ENCODE measurements around the gene TRAIP. TPM values are rescaled to one million over a fixed set of nuclear protein-coding genes. Genes with fewer than 3 reads are reported as not detected.

The TRAIP gene
- polyA plus RNA-seq, 1 donor from 2014 or later: 7.6 TPM

GRCh38 chr3:49805367-49805782, 51.0 kb downstream of the TRAIP start:
- no peak overlapping the region for H2AFZ ChIP-seq (ENCODE audit: low read depth, low read length)
- no peak for TF ChIP-seq CTCF (IDR thresholded peaks at IDR 0.05; ENCODE audit: poor library complexity, severe bottlenecking)
- no peak for TF ChIP-seq EZH2 (IDR thresholded peaks at IDR 0.05; ENCODE audit: borderline replicate concordance, insufficient read depth, low read length, poor library complexity, severe bottlenecking)
- TF ChIP-seq TAF1 (IDR thresholded peaks at IDR 0.05; ENCODE audit: low read depth): no peak
- TF ChIP-seq EP300 (conservative IDR thresholded peaks at IDR 0.05; ENCODE audit: poor library complexity, severe bottlenecking): no peak
- no peak for TF ChIP-seq REST (IDR thresholded peaks at IDR 0.05; ENCODE audit: borderline replicate concordance)
- no peak for TF ChIP-seq MXI1 (conservative IDR thresholded peaks at IDR 0.05; ENCODE audit: poor library complexity, severe bottlenecking)
- TF ChIP-seq POLR2AphosphoS5 (IDR thresholded peaks at IDR 0.05): no peak
- TF ChIP-seq RAD21 (conservative IDR thresholded peaks at IDR 0.05): no peak
- no peak for TF ChIP-seq SMC3 (conservative IDR thresholded peaks at IDR 0.05; ENCODE audit: poor library complexity)
- H3K4me3 ChIP-seq (ENCODE audit: low read length): no peak overlapping the region
- no peaks in the 10 kb centered on the region for H3K79me2 ChIP-seq (replicated peaks; ENCODE audit: insufficient read depth, low read length)
- no peaks in the 10 kb centered on the region for H3K9me2 ChIP-seq (ENCODE audit: insufficient read depth, low read length)
- no peak overlapping the region for H3K27ac ChIP-seq (ENCODE audit: low read length)
- H3K9ac ChIP-seq (ENCODE audit: low read length): no peak overlapping the region
- H3K27me3 ChIP-seq (ENCODE audit: insufficient read depth, low read depth, low read length): peaks cover 14% of the 10 kb centered on the region
- no peaks in the 10 kb centered on the region for H3K36me3 ChIP-seq (ENCODE audit: insufficient read depth, low read length)
- H3F3A ChIP-seq (ENCODE audit: insufficient read depth, low read length, poor library complexity, severe bottlenecking): no peaks in the 10 kb centered on the region
- no peak overlapping the region for H3K4me2 ChIP-seq (ENCODE audit: low read length)
- no peaks in the 10 kb centered on the region for H4K20me1 ChIP-seq (ENCODE audit: insufficient read depth)
- H3K9me3 ChIP-seq (ENCODE audit: low read length): no peaks in the 10 kb centered on the region

GRCh38 chr3:49804141-49805041, 52.0 kb downstream of the TRAIP start:
- Histone ChIP-seq H3K9ac (ENCODE audit: low read length) (no peak overlapping the region), H4K20me1 (ENCODE audit: insufficient read depth) (no peaks in the 10 kb centered on the region), H2AFZ (ENCODE audit: low read depth, low read length) (no peak overlapping the region), H3K27me3 (ENCODE audit: insufficient read depth, low read depth, low read length) (peaks cover 14% of the 10 kb centered on the region), H3K4me2 (ENCODE audit: low read length) (no peak overlapping the region), H3K9me2 (ENCODE audit: insufficient read depth, low read length) (no peaks in the 10 kb centered on the region), H3K27ac (ENCODE audit: low read length) (no peak overlapping the region), H3K4me3 (ENCODE audit: low read length) (peak overlapping the region; percentile 74), H3K79me2 (replicated peaks; ENCODE audit: insufficient read depth, low read length) (no peaks in the 10 kb centered on the region), H3K36me3 (ENCODE audit: insufficient read depth, low read length) (no peaks in the 10 kb centered on the region), H3K9me3 (ENCODE audit: low read length) (no peaks in the 10 kb centered on the region), H3F3A (ENCODE audit: insufficient read depth, low read length, poor library complexity, severe bottlenecking) (no peaks in the 10 kb centered on the region)
- TF ChIP-seq TAF1 (IDR thresholded peaks at IDR 0.05; ENCODE audit: low read depth) (no peak), REST (IDR thresholded peaks at IDR 0.05; ENCODE audit: borderline replicate concordance) (no peak), RAD21 (conservative IDR thresholded peaks at IDR 0.05) (no peak), MXI1 (conservative IDR thresholded peaks at IDR 0.05; ENCODE audit: poor library complexity, severe bottlenecking) (no peak), POLR2AphosphoS5 (IDR thresholded peaks at IDR 0.05) (no peak), EZH2 (IDR thresholded peaks at IDR 0.05; ENCODE audit: borderline replicate concordance, insufficient read depth, low read length, poor library complexity, severe bottlenecking) (no peak), SMC3 (conservative IDR thresholded peaks at IDR 0.05; ENCODE audit: poor library complexity) (no peak), EP300 (conservative IDR thresholded peaks at IDR 0.05; ENCODE audit: poor library complexity, severe bottlenecking) (no peak), CTCF (IDR thresholded peaks at IDR 0.05; ENCODE audit: poor library complexity, severe bottlenecking) (no peak)
